ENCODE data around the gene DHCR7. TPM values are rescaled to one million over a fixed set of nuclear protein-coding genes. Genes with fewer than 3 reads are reported as not detected.

The DHCR7 gene
- total RNA-seq, 2 donors from 2014 or later: 87.7 to 130 TPM

DNA sequence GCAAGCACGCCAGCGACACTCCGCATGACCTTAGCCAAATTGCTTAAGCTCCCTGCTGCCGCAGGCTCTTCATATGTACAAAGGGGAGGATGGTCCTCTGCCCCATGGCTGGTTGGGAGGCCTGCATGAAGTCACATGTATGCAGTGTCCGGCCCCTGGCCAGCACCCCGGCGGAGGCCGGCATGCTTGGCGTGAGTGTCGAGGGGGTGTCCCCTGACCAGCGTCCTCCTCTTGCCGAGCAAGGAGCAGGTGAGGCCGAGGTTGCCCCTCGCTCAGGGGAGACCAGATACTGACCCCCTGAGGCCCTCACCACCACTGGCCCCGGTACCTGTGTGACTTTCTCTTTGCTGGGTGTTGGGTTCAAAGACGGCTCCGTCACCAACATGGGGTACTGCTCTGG lies 50.2 kb downstream of the DHCR7 start:
- H3K4me3 ChIP-seq (ENCODE audit: low read length): no peak overlapping the region
- no peak overlapping the region for H3K27ac Mint-ChIP-seq
- H3K9ac ChIP-seq (ENCODE audit: extremely low read depth, low read length, poor library complexity, severe bottlenecking): no peak overlapping the region
- H3K4me3 Mint-ChIP-seq: no peak overlapping the region
- no peak overlapping the region for H3K27ac ChIP-seq (ENCODE audit: low read depth, low read length)
- DNase-seq: no peak
- H3K4me1 ChIP-seq (ENCODE audit: control insufficient read depth, insufficient read depth, low read length): no peaks in the 10 kb centered on the region
- TF ChIP-seq CTCF (conservative IDR thresholded peaks at IDR 0.05): no peak
- H3K27me3 Mint-ChIP-seq (ENCODE audit: insufficient read depth): peaks cover 5% of the 10 kb centered on the region
- no peaks in the 10 kb centered on the region for H3K9me3 Mint-ChIP-seq
- H3K9me3 ChIP-seq (ENCODE audit: control insufficient read depth, low read length): no peaks in the 10 kb centered on the region
- WGBS, 2 experiments (ENCODE audit: insufficient coverage in 1 of 2, insufficient read length in 1 of 2): 93 to 96% methylated on average over 8 to 17 of the region's 17 CpGs
- no peaks in the 10 kb centered on the region for H3K36me3 ChIP-seq (ENCODE audit: control insufficient read depth, insufficient read depth, low read length)
- no peaks in the 10 kb centered on the region for H3K4me1 Mint-ChIP-seq
- no peaks in the 10 kb centered on the region for H3K27me3 ChIP-seq (ENCODE audit: control insufficient read depth, insufficient read depth, low read length, poor library complexity, severe bottlenecking)
- no peaks in the 10 kb centered on the region for H3K36me3 Mint-ChIP-seq (ENCODE audit: low read depth)

- Histone ChIP-seq H3K9me3 (ENCODE audit: control insufficient read depth, low read length) (no peaks in the 10 kb centered on the region), H3K4me1 (ENCODE audit: control insufficient read depth, insufficient read depth, low read length) (no peaks in the 10 kb centered on the region), H3K9ac (ENCODE audit: extremely low read depth, low read length, poor library complexity, severe bottlenecking) (no peak overlapping the region), H3K27me3 (ENCODE audit: control insufficient read depth, insufficient read depth, low read length, poor library complexity, severe bottlenecking) (peaks cover 2% of the 10 kb centered on the region), H3K4me3 (ENCODE audit: low read length) (no peak overlapping the region), H3K27ac (ENCODE audit: low read depth, low read length) (no peak overlapping the region), H3K36me3 (ENCODE audit: control insufficient read depth, insufficient read depth, low read length) (no peaks in the 10 kb centered on the region)
- no peak for TF ChIP-seq CTCF (conservative IDR thresholded peaks at IDR 0.05)
- Mint-ChIP-seq H3K4me1 (no peaks in the 10 kb centered on the region), H3K36me3 (ENCODE audit: low read depth) (no peaks in the 10 kb centered on the region), H3K4me3 (no peak overlapping the region), H3K9me3 (no peaks in the 10 kb centered on the region), H3K27me3 (ENCODE audit: insufficient read depth) (peaks cover 9% of the 10 kb centered on the region), H3K27ac (no peak overlapping the region)
- WGBS, 2 experiments (ENCODE audit: insufficient coverage in 1 of 2, insufficient read length in 1 of 2): 87 to 93% methylated on average over 2 to 10 of the region's 10 CpGs
- no peak for DNase-seq
Measured at GRCh38 chr11:71397331-71397860, 50.8 kb downstream of the DHCR7 start.

GRCh38 chr11:71396548-71397123 lies 51.6 kb downstream of the DHCR7 start:
- Mint-ChIP-seq H3K4me1 (no peaks in the 10 kb centered on the region), H3K27me3 (ENCODE audit: insufficient read depth) (peaks cover 13% of the 10 kb centered on the region), H3K27ac (no peak overlapping the region), H3K9me3 (no peaks in the 10 kb centered on the region), H3K4me3 (no peak overlapping the region), H3K36me3 (ENCODE audit: low read depth) (no peaks in the 10 kb centered on the region)
- WGBS, 2 experiments (ENCODE audit: insufficient coverage in 1 of 2, insufficient read length in 1 of 2): 91 to 95% methylated on average over 9 to 16 of the region's 16 CpGs
- peaks cover 8% of the 10 kb centered on the region for H3K27me3 ChIP-seq (ENCODE audit: control insufficient read depth, insufficient read depth, low read length, poor library complexity, severe bottlenecking)
- no peaks in the 10 kb centered on the region for H3K9me3 ChIP-seq (ENCODE audit: control insufficient read depth, low read length)
- no peak for DNase-seq
- no peaks in the 10 kb centered on the region for H3K4me1 ChIP-seq (ENCODE audit: control insufficient read depth, insufficient read depth, low read length)
- no peaks in the 10 kb centered on the region for H3K36me3 ChIP-seq (ENCODE audit: control insufficient read depth, insufficient read depth, low read length)
- H3K9ac ChIP-seq (ENCODE audit: extremely low read depth, low read length, poor library complexity, severe bottlenecking): no peak overlapping the region
- H3K4me3 ChIP-seq (ENCODE audit: low read length): no peak overlapping the region
- H3K27ac ChIP-seq (ENCODE audit: low read depth, low read length): no peak overlapping the region
- no peak for TF ChIP-seq CTCF (conservative IDR thresholded peaks at IDR 0.05)
